GM23338 (cell line): ENCODE data around the gene CRYL1. TPM values are rescaled to one million over a fixed set of nuclear protein-coding genes. Genes with fewer than 3 reads are reported as not detected.

Experiments
- ATAC-seq: fragments of 200-7000 bp; cut with Tn5 transposase; 3 replicates; pipeline ENCODE4 v1.9.1; 2020
- DNase-seq: peaks from one replicate; pipeline ENCODE4 v3.0.0-alpha.2; 2015; ENCODE audit warnings: low spot score
- H2AFZ ChIP-seq: fragments of 200-600 bp; sonication (generic); 2 replicates; pipeline ENCODE4 v1.8.0; 2016; ENCODE audit warnings: antibody characterized with exemption, mild to moderate bottlenecking, moderate library complexity
- H3F3A ChIP-seq: fragments of 200-600 bp; sonication (generic); replicated peaks from 2 replicates; pipeline ENCODE4 v1.8.0; 2017; ENCODE audit warnings: antibody characterized with exemption, mixed run types, low read depth
- H3K27ac ChIP-seq: fragments of 200-600 bp; sonication (generic); 2 replicates; pipeline ENCODE4 v1.6.1; 2016; ENCODE audit warnings: low read depth
- H3K27me3 ChIP-seq: fragments of 200-600 bp; sonication (generic); 2 replicates; pipeline ENCODE4 v1.8.0; 2016; ENCODE audit warnings: mild to moderate bottlenecking, mixed run types, moderate library complexity; ENCODE audit not compliant: insufficient read depth
- H3K36me3 ChIP-seq: fragments of 200-600 bp; sonication (generic); 2 replicates; pipeline ENCODE4 v1.8.0; 2016; ENCODE audit warnings: mild to moderate bottlenecking; ENCODE audit not compliant: insufficient read depth
- H3K4me1 ChIP-seq: fragments of 200-600 bp; sonication (generic); 2 replicates; pipeline ENCODE4 v1.8.0; 2016; ENCODE audit warnings: mild to moderate bottlenecking, moderate library complexity; ENCODE audit not compliant: insufficient read depth
- H3K4me2 ChIP-seq: fragments of 200-600 bp; sonication (generic); 2 replicates; pipeline ENCODE4 v1.7.1; 2017; ENCODE audit warnings: mixed run types
- H3K4me3 ChIP-seq: fragments of 200-600 bp; sonication (generic); 2 replicates; pipeline ENCODE4 v1.6.1; 2016; ENCODE audit warnings: mixed run types
- H3K79me2 ChIP-seq: fragments of 200-600 bp; sonication (generic); replicated peaks from 2 replicates; pipeline ENCODE4 v1.8.0; 2017; ENCODE audit warnings: mild to moderate bottlenecking; ENCODE audit not compliant: insufficient read depth
- H3K9me2 ChIP-seq: fragments of 200-600 bp; sonication (generic); 2 replicates; pipeline ENCODE4 v1.8.0; 2017; ENCODE audit not compliant: insufficient read depth
- H4K20me1 ChIP-seq: fragments of 200-600 bp; sonication (generic); replicated peaks from 2 replicates; pipeline ENCODE4 v1.8.0; 2017; ENCODE audit warnings: mild to moderate bottlenecking; ENCODE audit not compliant: insufficient read depth
- H3K27ac Mint-ChIP-seq: 2 replicates; pipeline ENCODE4 v1.8.0; 2020; ENCODE audit warnings: inconsistent platforms, mild to moderate bottlenecking, moderate library complexity, mixed read lengths
- H3K27me3 Mint-ChIP-seq: 3 replicates; pipeline ENCODE4 v1.8.0; 2022; ENCODE audit warnings: low read depth, mild to moderate bottlenecking, moderate library complexity, mixed read lengths, inconsistent platforms; ENCODE audit not compliant: insufficient read depth, poor library complexity
- H3K36me3 Mint-ChIP-seq: 3 replicates; pipeline ENCODE4 v1.8.0; 2021; ENCODE audit warnings: low read depth, mild to moderate bottlenecking, inconsistent platforms, moderate library complexity, mixed read lengths
- H3K4me1 Mint-ChIP-seq: 3 replicates; pipeline ENCODE4 v1.8.0; 2020; ENCODE audit warnings: mild to moderate bottlenecking, inconsistent platforms, mixed read lengths
- H3K4me3 Mint-ChIP-seq: 3 replicates; pipeline ENCODE4 v1.8.0; 2021; ENCODE audit warnings: moderate library complexity, mild to moderate bottlenecking, inconsistent platforms, mixed read lengths
- H3K9me3 Mint-ChIP-seq: 3 replicates; pipeline ENCODE4 v1.8.0; 2020; ENCODE audit warnings: moderate library complexity, mild to moderate bottlenecking, inconsistent platforms, mixed read lengths
- CREB1 ChIP-seq: fragments of 250-450 bp; sonication (Bioruptor Pico); IDR thresholded peaks from 2 replicates; pipeline ENCODE4 v1.5.0; 2020; ENCODE audit warnings: low read depth, mild to moderate bottlenecking, moderate library complexity
- ETS1 ChIP-seq: IDR thresholded peaks from 2 replicates; pipeline ENCODE4 v1.6.1; 2016; ENCODE audit warnings: antibody characterized with exemption
- EZH2 ChIP-seq: fragments of 200-600 bp; sonication (generic); IDR thresholded peaks from one replicate; pipeline ENCODE4 v1.8.0; 2017; ENCODE audit warnings: antibody characterized with exemption, mild to moderate bottlenecking, low read depth; ENCODE audit not compliant: unreplicated experiment
- EZH2phosphoT487 ChIP-seq: fragments of 200-600 bp; sonication (generic); IDR thresholded peaks from one replicate; pipeline ENCODE4 v1.8.1; 2018; ENCODE audit warnings: antibody characterized with exemption; ENCODE audit not compliant: unreplicated experiment
- JUNB ChIP-seq: IDR thresholded peaks from one replicate; pipeline ENCODE4 v1.6.1; 2016; ENCODE audit warnings: antibody characterized with exemption; ENCODE audit not compliant: unreplicated experiment
- NANOG ChIP-seq: IDR thresholded peaks from 2 replicates; pipeline ENCODE4 v1.6.1; 2016; ENCODE audit warnings: antibody characterized with exemption, borderline replicate concordance
- POLR2AphosphoS5 ChIP-seq: IDR thresholded peaks from 2 replicates; pipeline ENCODE4 v1.6.1; 2016; ENCODE audit warnings: antibody characterized with exemption, low read depth
- REST ChIP-seq: IDR thresholded peaks from one replicate; pipeline ENCODE4 v1.6.1; 2018; ENCODE audit warnings: antibody characterized with exemption; ENCODE audit not compliant: unreplicated experiment
- STAT1 ChIP-seq: IDR thresholded peaks from one replicate; pipeline ENCODE4 v1.6.1; 2016; ENCODE audit warnings: antibody characterized with exemption; ENCODE audit not compliant: unreplicated experiment
- ZNF114 ChIP-seq: fragments of 250-450 bp; sonication (Bioruptor Pico); IDR thresholded peaks from 2 replicates; pipeline ENCODE4 v1.5.0; 2020; ENCODE audit warnings: mild to moderate bottlenecking, moderate library complexity
- ZNF331 ChIP-seq: fragments of 250-450 bp; sonication (Bioruptor Pico); IDR thresholded peaks from 2 replicates; pipeline ENCODE4 v1.5.0; 2020; ENCODE audit warnings: low read depth, mild to moderate bottlenecking, moderate library complexity
- ZNF462 ChIP-seq: fragments of 250-450 bp; sonication (Bioruptor Pico); IDR thresholded peaks from 2 replicates; pipeline ENCODE4 v1.5.0; 2020; ENCODE audit warnings: mild to moderate bottlenecking, moderate library complexity
- polyA plus RNA-seq: library from polyadenylated mRNA; unstranded; fragments of >200 nt; fragmentation: Nextera tagmentation; extraction: Ambion mirVana; gene quantifications from 2 replicates; pipeline ENCODE4 v1.2.1, GENCODE V29; 2016
- total RNA-seq: library from RNA; depleted of rRNA; stranded (reverse); fragments of >200 nt; shearing (Covaris generic); gene quantifications from 2 replicates; pipeline ENCODE4 v1.2.3, GENCODE V29; 2014
- TF ChIP-seq, protein P1 (sequence below), 2 experiments: fragments of 200-600 bp in 1 of 2; sonication (generic) in 1 of 2; conservative IDR thresholded peaks; 2 replicates each; pipeline versions ENCODE4 v1.5.1 to v1.6.1; 2016 to 2017; ENCODE audit warnings: antibody characterized with exemption in 2 of 2, low read depth in 2 of 2, mild to moderate bottlenecking in 2 of 2, moderate library complexity in 1 of 2

CRYL1 gene
- total and polyA plus RNA-seq, 2 experiments from 2014 or later, result 2.2 to 2.6 TPM

- peaks cover 43% of the 10 kb centered on the region for H3K4me1 Mint-ChIP-seq
- no peak overlapping the region for H2AFZ ChIP-seq
- no peak overlapping the region for H3K4me3 Mint-ChIP-seq
- H3K36me3 Mint-ChIP-seq, result no peaks in the 10 kb centered on the region
- peaks cover 36% of the 10 kb centered on the region for H3K27me3 ChIP-seq
- TF ChIP-seq STAT1, result no peak
- no peak for TF ChIP-seq EZH2phosphoT487
- no peak for TF ChIP-seq REST
- no peak for TF ChIP-seq POLR2AphosphoS5
- TF ChIP-seq ZNF114 (CRISPR knock-in tag), result no peak
- TF ChIP-seq, protein P1, sequence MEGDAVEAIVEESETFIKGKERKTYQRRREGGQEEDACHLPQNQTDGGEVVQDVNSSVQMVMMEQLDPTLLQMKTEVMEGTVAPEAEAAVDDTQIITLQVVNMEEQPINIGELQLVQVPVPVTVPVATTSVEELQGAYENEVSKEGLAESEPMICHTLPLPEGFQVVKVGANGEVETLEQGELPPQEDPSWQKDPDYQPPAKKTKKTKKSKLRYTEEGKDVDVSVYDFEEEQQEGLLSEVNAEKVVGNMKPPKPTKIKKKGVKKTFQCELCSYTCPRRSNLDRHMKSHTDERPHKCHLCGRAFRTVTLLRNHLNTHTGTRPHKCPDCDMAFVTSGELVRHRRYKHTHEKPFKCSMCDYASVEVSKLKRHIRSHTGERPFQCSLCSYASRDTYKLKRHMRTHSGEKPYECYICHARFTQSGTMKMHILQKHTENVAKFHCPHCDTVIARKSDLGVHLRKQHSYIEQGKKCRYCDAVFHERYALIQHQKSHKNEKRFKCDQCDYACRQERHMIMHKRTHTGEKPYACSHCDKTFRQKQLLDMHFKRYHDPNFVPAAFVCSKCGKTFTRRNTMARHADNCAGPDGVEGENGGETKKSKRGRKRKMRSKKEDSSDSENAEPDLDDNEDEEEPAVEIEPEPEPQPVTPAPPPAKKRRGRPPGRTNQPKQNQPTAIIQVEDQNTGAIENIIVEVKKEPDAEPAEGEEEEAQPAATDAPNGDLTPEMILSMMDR (conservative IDR thresholded peaks at IDR 0.05; ENCODE audit: low read depth in 2 of 2), result no peak
- TF ChIP-seq JUNB, result no peak
- no peak for TF ChIP-seq ZNF462 (CRISPR knock-in tag)
- TF ChIP-seq CREB1, result no peak
- TF ChIP-seq ETS1, result no peak
- TF ChIP-seq EZH2, result no peak
- TF ChIP-seq ZNF331 (CRISPR knock-in tag), result no peak
- TF ChIP-seq NANOG, result no peak
- peaks cover 2% of the 10 kb centered on the region; the same call in 1 of the 3 replicates for H3K9me3 Mint-ChIP-seq
- H3K4me2 ChIP-seq, result peak overlapping the region; percentile 68
- ATAC-seq (no peak), DNase-seq (no peak)
- no peaks in the 10 kb centered on the region for H4K20me1 ChIP-seq
- H3K27ac ChIP-seq, result no peak overlapping the region
- no peaks in the 10 kb centered on the region for H3K36me3 ChIP-seq
- H3K4me3 ChIP-seq, result no peak overlapping the region
- H3K4me1 ChIP-seq, result peaks cover 40% of the 10 kb centered on the region
- H3K79me2 ChIP-seq, result no peaks in the 10 kb centered on the region
- H3K27me3 Mint-ChIP-seq, result peaks cover 14% of the 10 kb centered on the region
- no peak overlapping the region for H3K27ac Mint-ChIP-seq
- H3K9me2 ChIP-seq, result no peaks in the 10 kb centered on the region
- no peaks in the 10 kb centered on the region; the same call in 1 of the 2 replicates for H3F3A ChIP-seq
Observed at GRCh38 chr13:20411638-20412342, 113.9 kb downstream of the CRYL1 start.
